Spleen (tissue), 7 donors: ENCODE results near the gene HACD2.

ENCODE experiments used
- POLR2AphosphoS5 ChIP-seq, 3 donors: sonication (generic); formaldehyde crosslinking; IDR thresholded peaks; one replicate each; pipeline ENCODE4 v1.5.1; 2017; ENCODE audit warnings: antibody characterized with exemption in 3 of 3
- TF ChIP-seq, protein P1 (sequence below), 11 experiments: fragments of 200-600 bp in 7 of 11; fragments of 450-650 bp in 4 of 11; sonication (generic) in 4 of 11; IDR thresholded peaks in 8 of 11; conservative IDR thresholded peaks in 3 of 11; 1 replicate in 7 of 11; 2 replicates in 4 of 11; pipeline versions ENCODE4 v1.4.0 to v1.8.0; 2016 to 2021; ENCODE audit warnings: antibody characterized with exemption in 11 of 11, inconsistent platforms in 4 of 11, mild to moderate bottlenecking in 1 of 11
- donor health status: DM: no; HTN: no; CAD: no; lungs with moderate emphysema.
- donor health status: DM: no; HTN: no; CAD: no.
- donor health status: DM: no; HTN: no; CAD: no.

DNA sequence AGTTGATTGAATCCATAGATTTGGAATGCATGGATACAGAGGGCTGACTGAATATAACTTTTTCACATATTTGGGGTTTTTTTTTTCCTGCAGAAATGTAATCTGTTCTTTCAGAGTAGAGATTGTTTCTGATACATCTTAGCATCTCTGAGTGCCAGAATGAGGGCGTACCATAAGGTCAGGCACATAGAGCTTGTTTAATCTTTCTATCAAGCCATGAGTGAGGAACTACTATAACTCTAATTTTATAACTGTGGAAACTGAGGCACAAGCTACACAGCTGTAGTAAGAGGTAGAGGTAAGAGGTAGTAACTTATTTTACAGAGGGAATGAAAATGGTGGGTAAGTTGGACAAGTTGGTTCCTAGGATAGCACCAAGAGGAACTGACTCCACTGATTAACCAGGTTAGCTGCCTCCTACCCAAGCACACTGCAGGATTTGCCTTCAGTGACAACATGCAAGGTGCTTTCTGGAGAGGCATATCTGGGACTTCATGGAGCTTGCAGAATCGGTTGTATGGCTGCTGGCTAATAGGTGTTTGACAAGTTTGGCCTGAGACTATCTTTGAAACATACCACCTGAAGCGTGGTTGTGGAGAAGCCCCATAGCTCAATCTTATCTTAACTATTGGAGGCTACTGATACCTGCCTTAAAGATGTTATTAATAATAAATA, 23.5 kb upstream of the HACD2 start:
- TF ChIP-seq, protein P1, sequence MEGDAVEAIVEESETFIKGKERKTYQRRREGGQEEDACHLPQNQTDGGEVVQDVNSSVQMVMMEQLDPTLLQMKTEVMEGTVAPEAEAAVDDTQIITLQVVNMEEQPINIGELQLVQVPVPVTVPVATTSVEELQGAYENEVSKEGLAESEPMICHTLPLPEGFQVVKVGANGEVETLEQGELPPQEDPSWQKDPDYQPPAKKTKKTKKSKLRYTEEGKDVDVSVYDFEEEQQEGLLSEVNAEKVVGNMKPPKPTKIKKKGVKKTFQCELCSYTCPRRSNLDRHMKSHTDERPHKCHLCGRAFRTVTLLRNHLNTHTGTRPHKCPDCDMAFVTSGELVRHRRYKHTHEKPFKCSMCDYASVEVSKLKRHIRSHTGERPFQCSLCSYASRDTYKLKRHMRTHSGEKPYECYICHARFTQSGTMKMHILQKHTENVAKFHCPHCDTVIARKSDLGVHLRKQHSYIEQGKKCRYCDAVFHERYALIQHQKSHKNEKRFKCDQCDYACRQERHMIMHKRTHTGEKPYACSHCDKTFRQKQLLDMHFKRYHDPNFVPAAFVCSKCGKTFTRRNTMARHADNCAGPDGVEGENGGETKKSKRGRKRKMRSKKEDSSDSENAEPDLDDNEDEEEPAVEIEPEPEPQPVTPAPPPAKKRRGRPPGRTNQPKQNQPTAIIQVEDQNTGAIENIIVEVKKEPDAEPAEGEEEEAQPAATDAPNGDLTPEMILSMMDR (IDR thresholded peaks at IDR 0.05 in 8 of 11, conservative IDR thresholded peaks at IDR 0.05 in 3 of 11), result no peak
- TF ChIP-seq POLR2AphosphoS5 (IDR thresholded peaks at IDR 0.05), result no peak
